ENCODE measurements around the gene ANGPTL2.

ANGPTL2 gene

GRCh38 chr9:127066851-127067136 is 55.6 kb downstream of the ANGPTL2 start:
- no peak overlapping the region for H3K4me3 ChIP-seq (replicated peaks in 1 of 2; ENCODE audit: low read depth in 2 of 2, low read length in 2 of 2)
- peak; percentile 83 to 86 for DNase-seq (ENCODE audit: low read depth in 2 of 2)
- TF ChIP-seq CTCF (IDR thresholded peaks at IDR 0.05; ENCODE audit: low read depth, low read length), result no peak

- no peak for TF ChIP-seq CTCF (IDR thresholded peaks at IDR 0.05; ENCODE audit: low read depth, low read length)
- DNase-seq (ENCODE audit: low read depth in 2 of 2), result peak; percentile 48 to 73
- no peak overlapping the region for H3K4me3 ChIP-seq (replicated peaks in 1 of 2; ENCODE audit: low read depth in 2 of 2, low read length in 2 of 2)
Measured at GRCh38 chr9:127066060-127066850, 56.2 kb downstream of the ANGPTL2 start.

GRCh38 chr9:127065592-127065991 is 56.8 kb downstream of the ANGPTL2 start:
- peak; percentile 91 to 94 for DNase-seq (ENCODE audit: low read depth in 2 of 2)
- H3K4me3 ChIP-seq (replicated peaks in 1 of 2; ENCODE audit: low read depth in 2 of 2, low read length in 2 of 2), result no peak overlapping the region
- no peak for TF ChIP-seq CTCF (IDR thresholded peaks at IDR 0.05; ENCODE audit: low read depth, low read length)

- peak in 1 of 2 donors; percentile 12 for DNase-seq (ENCODE audit: low read depth in 2 of 2)
- no peak overlapping the region for H3K4me3 ChIP-seq (replicated peaks in 1 of 2; ENCODE audit: low read depth in 2 of 2, low read length in 2 of 2)
- TF ChIP-seq CTCF (IDR thresholded peaks at IDR 0.05; ENCODE audit: low read depth, low read length), result no peak
Measured at GRCh38 chr9:127064335-127064734, 58.1 kb downstream of the ANGPTL2 start.

- no peak overlapping the region for H3K4me3 ChIP-seq (replicated peaks in 1 of 2; ENCODE audit: low read depth in 2 of 2, low read length in 2 of 2)
- TF ChIP-seq CTCF (IDR thresholded peaks at IDR 0.05; ENCODE audit: low read depth, low read length), result no peak
- no peak for DNase-seq (ENCODE audit: low read depth in 2 of 2)
Measured at GRCh38 chr9:127061411-127061810, 61.0 kb downstream of the ANGPTL2 start.

- no peak for TF ChIP-seq CTCF (IDR thresholded peaks at IDR 0.05; ENCODE audit: low read depth, low read length)
- no peak overlapping the region for H3K4me3 ChIP-seq (replicated peaks in 1 of 2; ENCODE audit: low read depth in 2 of 2, low read length in 2 of 2)
- peak in 1 of 2 donors; percentile 39 for DNase-seq (ENCODE audit: low read depth in 2 of 2)
Measured at GRCh38 chr9:127059765-127060361, 62.6 kb downstream of the ANGPTL2 start.

All from cardiac fibroblast (primary cell).